Measurements from ENCODE around the gene MFSD1. TPM values are rescaled to one million over a fixed set of nuclear protein-coding genes. Genes with fewer than 3 reads are reported as not detected.

MFSD1 gene
- total and polyA plus RNA-seq, 2 donors (not counting 1 experiment from before 2014, with no cell fraction given): 16.4 to 31.8 TPM

DNA sequence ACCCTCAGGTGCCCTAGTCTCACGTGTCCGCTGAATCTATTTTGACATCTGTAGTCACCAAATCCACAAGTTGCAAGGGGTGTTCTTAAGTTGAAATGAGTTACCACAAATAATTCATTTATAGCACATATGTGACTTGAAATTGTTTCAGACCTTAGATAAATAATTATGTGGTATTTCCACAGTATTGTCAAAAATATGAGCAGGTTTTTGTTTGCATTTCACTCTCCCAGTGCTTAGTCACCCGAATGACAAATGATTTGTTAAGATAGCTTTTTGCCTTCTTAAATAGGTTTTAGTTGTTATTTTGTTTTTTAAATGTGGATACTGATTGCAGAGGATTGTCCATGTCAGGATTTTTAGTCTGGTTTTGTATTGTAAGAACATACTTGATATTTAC, 2.6 kb downstream of the MFSD1 start:
- no peaks in the 10 kb centered on the region for H3K27me3 Mint-ChIP-seq
- H3K36me3 ChIP-seq (replicated peaks in 1 of 2; ENCODE audit: control extremely low read depth in 1 of 2, control insufficient read depth in 1 of 2, extremely low read depth in 1 of 2, insufficient read depth in 2 of 2, low read length in 1 of 2): peaks cover 1 to 36% of the 10 kb centered on the region in 2 experiments
- no peaks in the 10 kb centered on the region for H3K9me3 Mint-ChIP-seq (ENCODE audit: insufficient read depth)
- no peak overlapping the region for H3K27ac Mint-ChIP-seq
- intact Hi-C loops (cut with micrococcal nuclease): loop anchor here (5.0 kb wide), 2 partner anchors 692 to 1593 kb away; partner anchors contain the start of genes IFT80, RSRC1 and SMC4
- no peak overlapping the region for H3K9ac ChIP-seq (ENCODE audit: low read length)
- H3K27ac ChIP-seq (ENCODE audit: low read length in 2 of 2): no peak overlapping the region
- POLR2A ChIA-PET: no interaction called here
- TF ChIP-seq EZH2 (IDR thresholded peaks at IDR 0.05; ENCODE audit: borderline replicate concordance, insufficient read depth, low read depth, low read length, poor library complexity, severe bottlenecking) (no peak), CTCF (IDR thresholded peaks at IDR 0.05) (no peak)
- no peak overlapping the region for H3K4me2 ChIP-seq (replicated peaks; ENCODE audit: low read depth, low read length, poor library complexity, severe bottlenecking)
- H4K20me1 ChIP-seq (ENCODE audit: control insufficient read depth, insufficient read depth, low read length, poor library complexity, severe bottlenecking): peaks cover 14% of the 10 kb centered on the region
- WGBS (ENCODE audit: insufficient coverage): no CpG with 5 or more reads among the region's 3 CpGs
- H3K79me2 ChIP-seq (ENCODE audit: control insufficient read depth, insufficient read depth, low read length): peaks cover 43% of the 10 kb centered on the region
- peaks cover 45% of the 10 kb centered on the region for H3K4me1 Mint-ChIP-seq
- no peak overlapping the region for H2AFZ ChIP-seq (ENCODE audit: insufficient read depth, low read depth, low read length, poor library complexity, severe bottlenecking)
- no peaks in the 10 kb centered on the region for H3K9me3 ChIP-seq (ENCODE audit: control extremely low read depth in 1 of 3, control insufficient read depth in 2 of 3, insufficient read depth in 1 of 3, low read length in 2 of 3)
- DNase-seq: no peak
- H3K4me3 ChIP-seq (ENCODE audit: control extremely low read depth in 1 of 5, extremely low read depth in 1 of 5, insufficient read depth in 1 of 5, low read depth in 2 of 5, low read length in 4 of 5): no peak overlapping the region
- H3K4me1 ChIP-seq (ENCODE audit: control insufficient read depth in 2 of 2, insufficient read depth in 2 of 2, low read length in 2 of 2): peaks cover 16 to 22% of the 10 kb centered on the region in 2 donors
- no peaks in the 10 kb centered on the region for H3K27me3 ChIP-seq (replicated peaks in 1 of 4; ENCODE audit: control extremely low read depth in 1 of 4, control insufficient read depth in 3 of 4, insufficient read depth in 4 of 4, low read length in 3 of 4)
- CTCF ChIA-PET: interaction anchor here (1.1 to 1.4 kb wide), 2 partner anchors 15 to 77 kb away, joined by 3 read pairs; no protein-coding TSS in a partner anchor
- no peak for ATAC-seq (ENCODE audit: low read depth)
- no peak overlapping the region for H3K4me3 Mint-ChIP-seq

DNA sequence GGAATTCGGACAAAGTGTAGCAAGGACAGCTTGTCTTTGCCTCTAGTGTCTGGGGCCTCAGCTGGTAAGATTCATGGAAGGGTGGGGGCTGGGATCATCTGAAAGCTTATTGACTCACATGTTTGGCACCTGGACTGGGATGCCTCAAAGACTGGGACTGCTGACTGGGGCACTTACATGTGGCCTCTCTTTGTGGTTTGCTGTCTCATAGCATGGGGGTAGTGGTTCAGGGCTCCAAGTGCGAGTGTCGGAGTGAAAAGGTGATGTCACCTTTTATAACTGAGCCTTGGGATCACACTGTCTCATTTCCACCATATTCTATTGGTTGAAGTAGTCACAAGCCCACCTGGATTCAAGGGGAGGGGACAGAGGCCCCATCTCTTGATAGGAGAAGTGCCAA, 6.8 kb downstream of the MFSD1 start:
- DNase-seq (no peak), ATAC-seq (ENCODE audit: low read depth) (no peak)
- Histone ChIP-seq H3K79me2 (ENCODE audit: control insufficient read depth, insufficient read depth, low read length) (peaks cover 25% of the 10 kb centered on the region), H3K36me3 (replicated peaks in 1 of 2; ENCODE audit: control extremely low read depth in 1 of 2, control insufficient read depth in 1 of 2, extremely low read depth in 1 of 2, insufficient read depth in 2 of 2, low read length in 1 of 2) (peaks cover 4 to 73% of the 10 kb centered on the region in 2 experiments), H3K27ac (ENCODE audit: low read length in 2 of 2) (no peak overlapping the region), H3K27me3 (replicated peaks in 1 of 4; ENCODE audit: control extremely low read depth in 1 of 4, control insufficient read depth in 3 of 4, insufficient read depth in 4 of 4, low read length in 3 of 4) (no peaks in the 10 kb centered on the region), H3K4me3 (ENCODE audit: control extremely low read depth in 1 of 5, extremely low read depth in 1 of 5, insufficient read depth in 1 of 5, low read depth in 2 of 5, low read length in 4 of 5) (no peak overlapping the region), H3K4me1 (ENCODE audit: control insufficient read depth in 2 of 2, insufficient read depth in 2 of 2, low read length in 2 of 2) (peaks cover 0 to under 1% of the 10 kb centered on the region in 2 donors), H3K9ac (ENCODE audit: low read length) (no peak overlapping the region), H4K20me1 (ENCODE audit: control insufficient read depth, insufficient read depth, low read length, poor library complexity, severe bottlenecking) (peaks cover 22% of the 10 kb centered on the region), H3K4me2 (replicated peaks; ENCODE audit: low read depth, low read length, poor library complexity, severe bottlenecking) (no peak overlapping the region), H3K9me3 (ENCODE audit: control extremely low read depth in 1 of 3, control insufficient read depth in 2 of 3, insufficient read depth in 1 of 3, low read length in 2 of 3) (no peaks in the 10 kb centered on the region), H2AFZ (ENCODE audit: insufficient read depth, low read depth, low read length, poor library complexity, severe bottlenecking) (no peak overlapping the region)
- H3K27me3 Mint-ChIP-seq: no peaks in the 10 kb centered on the region
- ChIA-PET CTCF (no interaction called here), POLR2A (no interaction called here)
- no peaks in the 10 kb centered on the region for H3K9me3 Mint-ChIP-seq (ENCODE audit: insufficient read depth)
- H3K4me3 Mint-ChIP-seq: no peak overlapping the region
- intact Hi-C loops (cut with micrococcal nuclease): no loop called here
- TF ChIP-seq CTCF (IDR thresholded peaks at IDR 0.05) (no peak), EZH2 (IDR thresholded peaks at IDR 0.05; ENCODE audit: borderline replicate concordance, insufficient read depth, low read depth, low read length, poor library complexity, severe bottlenecking) (no peak)
- H3K27ac Mint-ChIP-seq: no peak overlapping the region
- WGBS (ENCODE audit: insufficient coverage): 100% methylated on average over 1 of the region's 3 CpGs
- peaks cover 16% of the 10 kb centered on the region for H3K4me1 Mint-ChIP-seq
